ENCODE results near the gene TAF9B.

TAF9B gene

GRCh38 chrX:78119521-78120227, 19.8 kb downstream of the TAF9B start:
- Histone ChIP-seq H3K9me3 (ENCODE audit: insufficient read depth, low read length) (no peaks in the 10 kb centered on the region), H2AFZ (ENCODE audit: low read depth, low read length) (no peak overlapping the region), H3K27me3 (ENCODE audit: low read depth, low read length) (no peaks in the 10 kb centered on the region), H3K4me3 (ENCODE audit: low read length) (no peak overlapping the region), H3K27ac (ENCODE audit: low read length) (peak overlapping the region; percentile 23; the same call in 1 of the 2 replicates), H3K9ac (ENCODE audit: low read length) (no peak overlapping the region), H3K36me3 (replicated peaks; ENCODE audit: low read depth, low read length) (peaks cover 79% of the 10 kb centered on the region), H3K4me1 (ENCODE audit: low read length) (peaks cover 24% of the 10 kb centered on the region), H3K79me2 (ENCODE audit: low read length) (peaks cover 91% of the 10 kb centered on the region), H3K4me2 (ENCODE audit: low read length) (no peak overlapping the region), H4K20me1 (ENCODE audit: insufficient read depth, low read length) (peaks cover 96% of the 10 kb centered on the region)
- no peak for TF ChIP-seq EZH2phosphoT487 (IDR thresholded peaks at IDR 0.05; ENCODE audit: low read depth)
- peak; percentile 25 for TF ChIP-seq CTCF (IDR thresholded peaks at IDR 0.05; ENCODE audit: low read depth, low read length)

GRCh38 chrX:78118628-78119027, 20.8 kb downstream of the TAF9B start:
- Histone ChIP-seq H3K27me3 (ENCODE audit: low read depth, low read length) (no peaks in the 10 kb centered on the region), H3K27ac (ENCODE audit: low read length) (no peak overlapping the region), H3K9ac (ENCODE audit: low read length) (no peak overlapping the region), H2AFZ (ENCODE audit: low read depth, low read length) (no peak overlapping the region), H3K79me2 (ENCODE audit: low read length) (peaks cover 94% of the 10 kb centered on the region), H3K4me1 (ENCODE audit: low read length) (peaks cover 24% of the 10 kb centered on the region), H3K4me2 (ENCODE audit: low read length) (no peak overlapping the region), H4K20me1 (ENCODE audit: insufficient read depth, low read length) (peaks cover 96% of the 10 kb centered on the region), H3K36me3 (replicated peaks; ENCODE audit: low read depth, low read length) (peaks cover 79% of the 10 kb centered on the region), H3K9me3 (ENCODE audit: insufficient read depth, low read length) (no peaks in the 10 kb centered on the region), H3K4me3 (ENCODE audit: low read length) (no peak overlapping the region)
- no peak for TF ChIP-seq CTCF (IDR thresholded peaks at IDR 0.05; ENCODE audit: low read depth, low read length)
- no peak for TF ChIP-seq EZH2phosphoT487 (IDR thresholded peaks at IDR 0.05; ENCODE audit: low read depth)

- H3K4me1 ChIP-seq (ENCODE audit: low read length) = peaks cover 24% of the 10 kb centered on the region
- H3K4me2 ChIP-seq (ENCODE audit: low read length) = no peak overlapping the region
- no peak overlapping the region for H3K27ac ChIP-seq (ENCODE audit: low read length)
- H2AFZ ChIP-seq (ENCODE audit: low read depth, low read length) = no peak overlapping the region
- H3K9ac ChIP-seq (ENCODE audit: low read length) = no peak overlapping the region
- H3K9me3 ChIP-seq (ENCODE audit: insufficient read depth, low read length) = no peaks in the 10 kb centered on the region
- H3K27me3 ChIP-seq (ENCODE audit: low read depth, low read length) = no peaks in the 10 kb centered on the region
- H3K79me2 ChIP-seq (ENCODE audit: low read length) = peaks cover 98% of the 10 kb centered on the region
- peaks cover 85% of the 10 kb centered on the region for H3K36me3 ChIP-seq (replicated peaks; ENCODE audit: low read depth, low read length)
- H3K4me3 ChIP-seq (ENCODE audit: low read length) = no peak overlapping the region
- peaks cover 97% of the 10 kb centered on the region for H4K20me1 ChIP-seq (ENCODE audit: insufficient read depth, low read length)
- TF ChIP-seq CTCF (IDR thresholded peaks at IDR 0.05; ENCODE audit: low read depth, low read length) (no peak), EZH2phosphoT487 (IDR thresholded peaks at IDR 0.05; ENCODE audit: low read depth) (no peak)
Measured at GRCh38 chrX:78116766-78117165, 22.7 kb downstream of the TAF9B start.

GRCh38 chrX:78116365-78116764, 23.1 kb downstream of the TAF9B start:
- peaks cover 97% of the 10 kb centered on the region for H4K20me1 ChIP-seq (ENCODE audit: insufficient read depth, low read length)
- H3K36me3 ChIP-seq (replicated peaks; ENCODE audit: low read depth, low read length) = peaks cover 84% of the 10 kb centered on the region
- H3K4me1 ChIP-seq (ENCODE audit: low read length) = peaks cover 24% of the 10 kb centered on the region
- H3K4me3 ChIP-seq (ENCODE audit: low read length) = no peak overlapping the region
- H3K27ac ChIP-seq (ENCODE audit: low read length) = no peak overlapping the region
- no peaks in the 10 kb centered on the region for H3K27me3 ChIP-seq (ENCODE audit: low read depth, low read length)
- no peak overlapping the region for H3K9ac ChIP-seq (ENCODE audit: low read length)
- peaks cover 98% of the 10 kb centered on the region for H3K79me2 ChIP-seq (ENCODE audit: low read length)
- no peak overlapping the region for H2AFZ ChIP-seq (ENCODE audit: low read depth, low read length)
- H3K9me3 ChIP-seq (ENCODE audit: insufficient read depth, low read length) = no peaks in the 10 kb centered on the region
- TF ChIP-seq EZH2phosphoT487 (IDR thresholded peaks at IDR 0.05; ENCODE audit: low read depth) = no peak
- TF ChIP-seq CTCF (IDR thresholded peaks at IDR 0.05; ENCODE audit: low read depth, low read length) = no peak
- H3K4me2 ChIP-seq (ENCODE audit: low read length) = no peak overlapping the region
